SK-N-SH treated with all-trans-retinoic acid at 6 μM for 48 hours (cell line): ENCODE results near the gene CNTNAP2.
A peak's percentile ranks its signal among the peaks of the same experiment; 100 is the strongest.

Experiments used
- ATAC-seq: fragments of 200-7000 bp; cut with Tn5 transposase; 3 replicates; pipeline ENCODE4 v1.9.1; 2020; ENCODE audit warnings: mild to moderate bottlenecking, moderate library complexity
- ARNTL ChIP-seq: fragments of 450-650 bp; formaldehyde crosslinking; IDR thresholded peaks from 2 replicates; pipeline ENCODE4 v1.5.0; 2020; ENCODE audit warnings: low read depth, mild to moderate bottlenecking, moderate library complexity, borderline replicate concordance
- BACH2 ChIP-seq: fragments of 250-450 bp; sonication (Bioruptor Pico); IDR thresholded peaks from 2 replicates; pipeline ENCODE4 v1.9.0; 2021; ENCODE audit warnings: mild to moderate bottlenecking, borderline replicate concordance
- CSDC2 ChIP-seq: fragments of 250-450 bp; sonication (Bioruptor Pico); IDR thresholded peaks from 2 replicates; pipeline ENCODE4 v1.5.0; 2020; ENCODE audit warnings: mild to moderate bottlenecking, moderate library complexity
- ESRRG ChIP-seq: fragments of 250-450 bp; sonication (Bioruptor Pico); IDR thresholded peaks from 2 replicates; pipeline ENCODE4 v1.6.1; 2021; ENCODE audit warnings: mild to moderate bottlenecking
- GLIS3 ChIP-seq: fragments of 250-450 bp; sonication (Bioruptor Pico); IDR thresholded peaks from 2 replicates; pipeline ENCODE4 v1.5.0; 2020; ENCODE audit warnings: mild to moderate bottlenecking, moderate library complexity
- ISL1 ChIP-seq: fragments of 250-450 bp; sonication (Bioruptor Pico); IDR thresholded peaks from 2 replicates; pipeline ENCODE4 v2.1.2; 2022; ENCODE audit warnings: mild to moderate bottlenecking, moderate library complexity
- OSR1 ChIP-seq: fragments of 250-450 bp; sonication (Bioruptor Pico); IDR thresholded peaks from 2 replicates; pipeline ENCODE4 v1.8.0; 2022; ENCODE audit warnings: moderate library complexity, mild to moderate bottlenecking, inconsistent platforms
- PPARA ChIP-seq: fragments of 250-450 bp; sonication (Bioruptor Pico); IDR thresholded peaks from 2 replicates; pipeline ENCODE4 v1.5.0; 2020; ENCODE audit warnings: mild to moderate bottlenecking, borderline replicate concordance
- RARB ChIP-seq: fragments of 250-450 bp; sonication (Bioruptor Pico); IDR thresholded peaks from 2 replicates; pipeline ENCODE4 v1.8.0; 2021; ENCODE audit warnings: mild to moderate bottlenecking, moderate library complexity
- SNAI2 ChIP-seq: fragments of 250-450 bp; sonication (Bioruptor Pico); IDR thresholded peaks from 2 replicates; pipeline ENCODE4 v1.5.0; 2020; ENCODE audit warnings: mild to moderate bottlenecking, moderate library complexity
- TCF4 ChIP-seq: fragments of 250-450 bp; sonication (Bioruptor Pico); IDR thresholded peaks from 2 replicates; pipeline ENCODE4 v1.8.0; 2021; ENCODE audit warnings: mild to moderate bottlenecking, moderate library complexity, borderline replicate concordance
- TOX ChIP-seq: fragments of 250-450 bp; sonication (Bioruptor Pico); IDR thresholded peaks from 2 replicates; pipeline ENCODE4 v1.8.0; 2021; ENCODE audit warnings: mild to moderate bottlenecking, moderate library complexity, borderline replicate concordance
- ZC3H10 ChIP-seq: fragments of 250-450 bp; sonication (Bioruptor Pico); IDR thresholded peaks from 2 replicates; pipeline ENCODE4 v1.5.1; 2021; ENCODE audit warnings: mild to moderate bottlenecking, moderate library complexity
- ZFP3 ChIP-seq: fragments of 250-450 bp; sonication (Bioruptor Pico); IDR thresholded peaks from 2 replicates; pipeline ENCODE4 v1.5.0; 2020; ENCODE audit warnings: mild to moderate bottlenecking, moderate library complexity
- ZFP30 ChIP-seq: fragments of 450-650 bp; formaldehyde crosslinking; IDR thresholded peaks from 2 replicates; pipeline ENCODE4 v1.5.0; 2022; ENCODE audit warnings: mild to moderate bottlenecking, moderate library complexity
- ZNF565 ChIP-seq: fragments of 450-650 bp; formaldehyde crosslinking; conservative IDR thresholded peaks from 2 replicates; pipeline ENCODE4 v1.5.0; 2020; ENCODE audit warnings: low read depth, mild to moderate bottlenecking, moderate library complexity
- ZNF8 ChIP-seq: fragments of 450-650 bp; formaldehyde crosslinking; IDR thresholded peaks from 2 replicates; pipeline ENCODE4 v1.5.0; 2020; ENCODE audit warnings: mild to moderate bottlenecking, moderate library complexity
- TF ChIP-seq, protein P1 (sequence below): fragments of 250-450 bp; sonication (Bioruptor Pico); IDR thresholded peaks from 2 replicates; pipeline ENCODE4 v1.5.1; 2020; ENCODE audit warnings: low read depth, mild to moderate bottlenecking, moderate library complexity
- TF ChIP-seq, protein P2 (sequence below): fragments of 250-450 bp; sonication (Bioruptor Pico); IDR thresholded peaks from 2 replicates; pipeline ENCODE4 v1.8.0; 2021; ENCODE audit warnings: low read depth, mild to moderate bottlenecking, moderate library complexity, borderline replicate concordance
- TF ChIP-seq, protein P3 (sequence below): fragments of 250-450 bp; sonication (Bioruptor Pico); IDR thresholded peaks from 2 replicates; pipeline ENCODE4 v1.5.0; 2020; ENCODE audit warnings: mild to moderate bottlenecking, moderate library complexity
- TF ChIP-seq, protein P4 (sequence below): fragments of 250-450 bp; sonication (Bioruptor Pico); IDR thresholded peaks from 2 replicates; pipeline ENCODE4 v1.8.0; 2020; ENCODE audit warnings: mild to moderate bottlenecking, moderate library complexity, borderline replicate concordance

The CNTNAP2 gene

GRCh38 chr7:148261996-148262688 is 2145.5 kb downstream of the CNTNAP2 start:
- TF ChIP-seq RARB (CRISPR knock-in tag) = no peak
- no peak for TF ChIP-seq TOX
- TF ChIP-seq TCF4 (CRISPR knock-in tag) = peak; percentile 75; the same call in 1 of the 2 replicates
- ATAC-seq = peak; percentile 15; the same call in 2 of the 3 replicates

DNA sequence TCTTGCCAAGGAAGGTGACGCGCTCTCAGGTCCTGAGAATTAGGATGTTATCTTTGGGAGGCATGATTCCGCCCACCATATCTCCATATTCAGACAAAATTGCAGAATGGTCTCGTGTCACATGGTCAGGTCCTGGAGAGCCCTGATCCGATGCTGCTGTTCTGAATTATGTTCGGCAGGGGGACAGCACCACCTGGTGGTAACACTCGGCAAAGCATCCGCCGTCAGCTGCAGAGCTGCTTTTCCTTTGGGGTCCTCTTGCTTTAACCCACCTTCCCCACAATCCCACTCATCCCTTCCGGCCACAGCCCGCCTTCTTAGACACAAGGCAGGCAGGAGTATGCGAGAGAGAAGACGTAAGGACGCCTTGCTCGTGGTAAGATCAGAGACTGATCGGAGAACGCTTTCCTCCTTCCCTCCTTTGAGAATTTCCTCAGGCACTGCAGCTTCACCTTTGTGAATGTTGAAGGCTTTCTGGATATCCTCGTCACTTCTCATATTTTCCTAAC is 2146.2 kb downstream of the CNTNAP2 start:
- TF ChIP-seq ESRRG (0 out of 2 replicates have a peak, but pooled peaks have one; percentile 18), ZFP3 (no peak), ZC3H10 (CRISPR knock-in tag) (no peak), ISL1 (CRISPR knock-in tag) (no peak)
- TF ChIP-seq, protein P1, sequence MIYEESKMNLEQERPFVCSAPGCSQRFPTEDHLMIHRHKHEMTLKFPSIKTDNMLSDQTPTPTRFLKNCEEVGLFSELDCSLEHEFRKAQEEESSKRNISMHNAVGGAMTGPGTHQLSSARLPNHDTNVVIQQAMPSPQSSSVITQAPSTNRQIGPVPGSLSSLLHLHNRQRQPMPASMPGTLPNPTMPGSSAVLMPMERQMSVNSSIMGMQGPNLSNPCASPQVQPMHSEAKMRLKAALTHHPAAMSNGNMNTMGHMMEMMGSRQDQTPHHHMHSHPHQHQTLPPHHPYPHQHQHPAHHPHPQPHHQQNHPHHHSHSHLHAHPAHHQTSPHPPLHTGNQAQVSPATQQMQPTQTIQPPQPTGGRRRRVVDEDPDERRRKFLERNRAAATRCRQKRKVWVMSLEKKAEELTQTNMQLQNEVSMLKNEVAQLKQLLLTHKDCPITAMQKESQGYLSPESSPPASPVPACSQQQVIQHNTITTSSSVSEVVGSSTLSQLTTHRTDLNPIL (CRISPR knock-in tag) = no peak
- TF ChIP-seq, all 23 proteins: peak for 1
- ATAC-seq = peak; percentile 93

DNA sequence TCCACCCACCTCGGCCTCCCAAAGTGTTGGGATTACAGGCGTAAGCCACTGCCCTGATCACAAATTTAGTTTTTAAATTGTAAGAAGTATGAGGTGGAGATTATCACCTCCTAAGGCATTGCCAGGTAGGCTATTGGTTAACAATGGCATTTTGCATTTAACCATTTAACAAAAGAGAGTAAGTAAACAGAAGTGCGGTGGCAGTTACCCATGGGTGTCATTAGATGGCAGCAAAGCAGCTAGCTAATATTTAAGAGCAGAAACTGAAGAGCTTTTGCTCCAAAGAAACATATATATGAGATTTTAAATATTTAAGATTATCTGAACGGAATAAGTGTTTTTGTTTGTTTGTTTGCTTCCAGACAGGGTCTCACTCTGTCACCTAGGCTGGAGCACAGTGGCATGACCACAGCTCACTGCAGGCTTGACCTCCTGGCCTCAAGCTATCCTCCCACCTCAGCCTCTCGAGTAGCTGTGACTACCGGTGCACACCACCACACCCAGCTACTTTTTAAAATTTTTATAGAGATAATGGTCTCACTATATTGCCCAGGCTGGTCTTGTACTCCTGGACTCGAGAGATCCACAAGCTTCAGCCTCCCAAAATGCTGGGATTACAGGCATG is 2148.4 kb downstream of the CNTNAP2 start:
- TF ChIP-seq ZFP30 (CRISPR knock-in tag) (no peak), TOX (no peak), OSR1 (CRISPR knock-in tag) (no peak), ARNTL (CRISPR knock-in tag) (no peak), ESRRG (no peak), PPARA (CRISPR knock-in tag) (no peak), ZNF8 (CRISPR knock-in tag) (no peak), ISL1 (CRISPR knock-in tag) (no peak), TCF4 (CRISPR knock-in tag) (no peak), ZNF565 (CRISPR knock-in tag) (no peak), SNAI2 (CRISPR knock-in tag) (no peak), CSDC2 (CRISPR knock-in tag) (no peak)
- TF ChIP-seq, protein P2, sequence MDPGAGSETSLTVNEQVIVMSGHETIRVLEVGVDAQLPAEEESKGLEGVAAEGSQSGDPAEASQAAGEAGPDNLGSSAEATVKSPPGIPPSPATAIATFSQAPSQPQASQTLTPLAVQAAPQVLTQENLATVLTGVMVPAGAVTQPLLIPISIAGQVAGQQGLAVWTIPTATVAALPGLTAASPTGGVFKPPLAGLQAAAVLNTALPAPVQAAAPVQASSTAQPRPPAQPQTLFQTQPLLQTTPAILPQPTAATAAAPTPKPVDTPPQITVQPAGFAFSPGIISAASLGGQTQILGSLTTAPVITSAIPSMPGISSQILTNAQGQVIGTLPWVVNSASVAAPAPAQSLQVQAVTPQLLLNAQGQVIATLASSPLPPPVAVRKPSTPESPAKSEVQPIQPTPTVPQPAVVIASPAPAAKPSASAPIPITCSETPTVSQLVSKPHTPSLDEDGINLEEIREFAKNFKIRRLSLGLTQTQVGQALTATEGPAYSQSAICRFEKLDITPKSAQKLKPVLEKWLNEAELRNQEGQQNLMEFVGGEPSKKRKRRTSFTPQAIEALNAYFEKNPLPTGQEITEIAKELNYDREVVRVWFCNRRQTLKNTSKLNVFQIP = no peak
- TF ChIP-seq, protein P3, sequence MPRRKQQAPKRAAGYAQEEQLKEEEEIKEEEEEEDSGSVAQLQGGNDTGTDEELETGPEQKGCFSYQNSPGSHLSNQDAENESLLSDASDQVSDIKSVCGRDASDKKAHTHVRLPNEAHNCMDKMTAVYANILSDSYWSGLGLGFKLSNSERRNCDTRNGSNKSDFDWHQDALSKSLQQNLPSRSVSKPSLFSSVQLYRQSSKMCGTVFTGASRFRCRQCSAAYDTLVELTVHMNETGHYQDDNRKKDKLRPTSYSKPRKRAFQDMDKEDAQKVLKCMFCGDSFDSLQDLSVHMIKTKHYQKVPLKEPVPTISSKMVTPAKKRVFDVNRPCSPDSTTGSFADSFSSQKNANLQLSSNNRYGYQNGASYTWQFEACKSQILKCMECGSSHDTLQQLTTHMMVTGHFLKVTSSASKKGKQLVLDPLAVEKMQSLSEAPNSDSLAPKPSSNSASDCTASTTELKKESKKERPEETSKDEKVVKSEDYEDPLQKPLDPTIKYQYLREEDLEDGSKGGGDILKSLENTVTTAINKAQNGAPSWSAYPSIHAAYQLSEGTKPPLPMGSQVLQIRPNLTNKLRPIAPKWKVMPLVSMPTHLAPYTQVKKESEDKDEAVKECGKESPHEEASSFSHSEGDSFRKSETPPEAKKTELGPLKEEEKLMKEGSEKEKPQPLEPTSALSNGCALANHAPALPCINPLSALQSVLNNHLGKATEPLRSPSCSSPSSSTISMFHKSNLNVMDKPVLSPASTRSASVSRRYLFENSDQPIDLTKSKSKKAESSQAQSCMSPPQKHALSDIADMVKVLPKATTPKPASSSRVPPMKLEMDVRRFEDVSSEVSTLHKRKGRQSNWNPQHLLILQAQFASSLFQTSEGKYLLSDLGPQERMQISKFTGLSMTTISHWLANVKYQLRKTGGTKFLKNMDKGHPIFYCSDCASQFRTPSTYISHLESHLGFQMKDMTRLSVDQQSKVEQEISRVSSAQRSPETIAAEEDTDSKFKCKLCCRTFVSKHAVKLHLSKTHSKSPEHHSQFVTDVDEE (CRISPR knock-in tag) = no peak

GRCh38 chr7:148265896-148266295 is 2149.3 kb downstream of the CNTNAP2 start:
- TF ChIP-seq ZNF565 (CRISPR knock-in tag) = no peak
- TF ChIP-seq PPARA (CRISPR knock-in tag) = no peak
- no peak for TF ChIP-seq SNAI2 (CRISPR knock-in tag)
- TF ChIP-seq, all 23 proteins: peak for 0
- ATAC-seq = no peak

More for the DNA sequence above, 2148.4 kb downstream of the CNTNAP2 start:
- ATAC-seq = peak; percentile 68

GRCh38 chr7:148266795-148267194 is 2150.2 kb downstream of the CNTNAP2 start:
- ATAC-seq = no peak
- TF ChIP-seq ESRRG = no peak

- ATAC-seq = no peak
- TF ChIP-seq ZNF565 (CRISPR knock-in tag) (no peak), OSR1 (CRISPR knock-in tag) (no peak), BACH2 (CRISPR knock-in tag) (no peak), RARB (CRISPR knock-in tag) (no peak), GLIS3 (CRISPR knock-in tag) (no peak), CSDC2 (CRISPR knock-in tag) (no peak), PPARA (CRISPR knock-in tag) (no peak)
- TF ChIP-seq, protein P3 (CRISPR knock-in tag) = no peak
- TF ChIP-seq, protein P4, sequence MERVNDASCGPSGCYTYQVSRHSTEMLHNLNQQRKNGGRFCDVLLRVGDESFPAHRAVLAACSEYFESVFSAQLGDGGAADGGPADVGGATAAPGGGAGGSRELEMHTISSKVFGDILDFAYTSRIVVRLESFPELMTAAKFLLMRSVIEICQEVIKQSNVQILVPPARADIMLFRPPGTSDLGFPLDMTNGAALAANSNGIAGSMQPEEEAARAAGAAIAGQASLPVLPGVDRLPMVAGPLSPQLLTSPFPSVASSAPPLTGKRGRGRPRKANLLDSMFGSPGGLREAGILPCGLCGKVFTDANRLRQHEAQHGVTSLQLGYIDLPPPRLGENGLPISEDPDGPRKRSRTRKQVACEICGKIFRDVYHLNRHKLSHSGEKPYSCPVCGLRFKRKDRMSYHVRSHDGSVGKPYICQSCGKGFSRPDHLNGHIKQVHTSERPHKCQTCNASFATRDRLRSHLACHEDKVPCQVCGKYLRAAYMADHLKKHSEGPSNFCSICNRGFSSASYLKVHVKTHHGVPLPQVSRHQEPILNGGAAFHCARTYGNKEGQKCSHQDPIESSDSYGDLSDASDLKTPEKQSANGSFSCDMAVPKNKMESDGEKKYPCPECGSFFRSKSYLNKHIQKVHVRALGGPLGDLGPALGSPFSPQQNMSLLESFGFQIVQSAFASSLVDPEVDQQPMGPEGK (CRISPR knock-in tag) = no peak
These were observed 2154.0 kb downstream of the CNTNAP2 start for GRCh38 chr7:148270576-148270975.
